Measurements from ENCODE around the gene IARS1.

The IARS1 gene

GRCh38 chr9:92293452-92294296 lies at the start of gene IARS1:
IARS1 (minus strand) TSS chr9:92293697; CDS start chr9:92289419, 4,278 bp downstream.
- Histone ChIP-seq H3K4me3 (ENCODE audit: low read depth in 1 of 2, low read length in 2 of 2) (peak within 1 kb of the TSS; percentile 85 to 87), H3K9me3 (ENCODE audit: insufficient read depth, low read length, severe bottlenecking) (no peaks in the 10 kb centered on the region), H3K4me1 (ENCODE audit: insufficient read depth, low read length) (peaks cover 53% of the 10 kb centered on the region), H3K79me2 (ENCODE audit: insufficient read depth, low read length) (peaks cover 63% of the 10 kb centered on the region), H3K9ac (ENCODE audit: low read depth, low read length) (peak within 1 kb of the TSS; percentile 77), H3K4me2 (ENCODE audit: insufficient read depth, low read length) (peak within 1 kb of the TSS; percentile 88), H4K20me1 (ENCODE audit: insufficient read depth, low read length) (peaks cover 28% of the 10 kb centered on the region; the same call in 1 of the 2 replicates), H3K27me3 (ENCODE audit: insufficient read depth, low read length, poor library complexity) (no peaks in the 10 kb centered on the region), H3K27ac (ENCODE audit: low read length) (peak within 1 kb of the TSS; percentile 93), H3K36me3 (ENCODE audit: insufficient read depth, low read length) (peaks cover 56% of the 10 kb centered on the region), H2AFZ (ENCODE audit: low read depth, low read length) (peak within 1 kb of the TSS; percentile 77)
- TF ChIP-seq CTCF (IDR thresholded peaks at IDR 0.05; ENCODE audit: borderline replicate concordance, extremely low read depth, low read length, poor library complexity, severe bottlenecking): peak; percentile 53
- TF ChIP-seq EZH2 (IDR thresholded peaks at IDR 0.05; ENCODE audit: borderline replicate concordance, low read depth, low read length, severe bottlenecking): no peak
- DNase-seq (peak; percentile 99), ATAC-seq (ENCODE audit: insufficient read depth, low read depth) (peak; percentile 92)

- ATAC-seq (ENCODE audit: insufficient read depth, low read depth) (no peak), DNase-seq (no peak)
- Histone ChIP-seq H3K27me3 (ENCODE audit: insufficient read depth, low read length, poor library complexity) (no peaks in the 10 kb centered on the region), H3K4me2 (ENCODE audit: insufficient read depth, low read length) (no peak overlapping the region), H3K4me3 (ENCODE audit: low read depth in 1 of 2, low read length in 2 of 2) (no peak overlapping the region), H2AFZ (ENCODE audit: low read depth, low read length) (no peak overlapping the region), H3K4me1 (ENCODE audit: insufficient read depth, low read length) (no peaks in the 10 kb centered on the region), H3K27ac (ENCODE audit: low read length) (no peak overlapping the region), H3K9me3 (ENCODE audit: insufficient read depth, low read length, severe bottlenecking) (no peaks in the 10 kb centered on the region), H3K36me3 (ENCODE audit: insufficient read depth, low read length) (peaks cover 52% of the 10 kb centered on the region), H4K20me1 (ENCODE audit: insufficient read depth, low read length) (no peaks in the 10 kb centered on the region), H3K9ac (ENCODE audit: low read depth, low read length) (no peak overlapping the region), H3K79me2 (ENCODE audit: insufficient read depth, low read length) (no peaks in the 10 kb centered on the region)
- TF ChIP-seq CTCF (IDR thresholded peaks at IDR 0.05; ENCODE audit: borderline replicate concordance, extremely low read depth, low read length, poor library complexity, severe bottlenecking): no peak
- no peak for TF ChIP-seq EZH2 (IDR thresholded peaks at IDR 0.05; ENCODE audit: borderline replicate concordance, low read depth, low read length, severe bottlenecking)
Observed at GRCh38 chr9:92342825-92343488, 49.5 kb upstream of the IARS1 start.

- H2AFZ ChIP-seq (ENCODE audit: low read depth, low read length): no peak overlapping the region
- no peaks in the 10 kb centered on the region for H3K79me2 ChIP-seq (ENCODE audit: insufficient read depth, low read length)
- TF ChIP-seq CTCF (IDR thresholded peaks at IDR 0.05; ENCODE audit: borderline replicate concordance, extremely low read depth, low read length, poor library complexity, severe bottlenecking): no peak
- no peak for TF ChIP-seq EZH2 (IDR thresholded peaks at IDR 0.05; ENCODE audit: borderline replicate concordance, low read depth, low read length, severe bottlenecking)
- H3K4me2 ChIP-seq (ENCODE audit: insufficient read depth, low read length): no peak overlapping the region
- H3K4me1 ChIP-seq (ENCODE audit: insufficient read depth, low read length): no peaks in the 10 kb centered on the region
- H3K9ac ChIP-seq (ENCODE audit: low read depth, low read length): no peak overlapping the region
- H3K27me3 ChIP-seq (ENCODE audit: insufficient read depth, low read length, poor library complexity): no peaks in the 10 kb centered on the region
- H4K20me1 ChIP-seq (ENCODE audit: insufficient read depth, low read length): no peaks in the 10 kb centered on the region
- DNase-seq: no peak
- no peak overlapping the region for H3K27ac ChIP-seq (ENCODE audit: low read length)
- H3K36me3 ChIP-seq (ENCODE audit: insufficient read depth, low read length): peaks cover 58% of the 10 kb centered on the region
- no peaks in the 10 kb centered on the region for H3K9me3 ChIP-seq (ENCODE audit: insufficient read depth, low read length, severe bottlenecking)
- no peak for ATAC-seq (ENCODE audit: insufficient read depth, low read depth)
- no peak overlapping the region for H3K4me3 ChIP-seq (ENCODE audit: low read depth in 1 of 2, low read length in 2 of 2)
Observed at GRCh38 chr9:92341578-92341977, 48.1 kb upstream of the IARS1 start.
